Measurements from ENCODE around the gene PTK7. TPM values are rescaled to one million over a fixed set of nuclear protein-coding genes. Genes with fewer than 3 reads are reported as not detected.

The PTK7 gene
- 100 to 1,000 TPM in 4 of 7 donors, 10 to 100 TPM in 3; 65.7 to 167 (median 105) TPM for total RNA-seq
- 10 to 100 TPM; 44.4 to 79.6 TPM for polyA plus RNA-seq
- long read RNA-seq, donor 1, full-length matches to known transcripts, result 12 of 125 reads
- long read RNA-seq, donor 1, partial matches to known transcripts, result 101 of 125 reads
- long read RNA-seq, donor 1, other reads (novel, unspliced or antisense), result 12 of 125 reads
- long read RNA-seq, donor 2, full-length matches to known transcripts, result 4 of 301 reads
- long read RNA-seq, donor 2, partial matches to known transcripts, result 217 of 301 reads
- long read RNA-seq, donor 2, other reads (novel, unspliced or antisense), result 80 of 301 reads
- long read RNA-seq, donor 3, full-length matches to known transcripts, result 308 of 421 reads
- long read RNA-seq, donor 3, partial matches to known transcripts, result 88 of 421 reads
- long read RNA-seq, donor 3, other reads (novel, unspliced or antisense), result 25 of 421 reads

DNA sequence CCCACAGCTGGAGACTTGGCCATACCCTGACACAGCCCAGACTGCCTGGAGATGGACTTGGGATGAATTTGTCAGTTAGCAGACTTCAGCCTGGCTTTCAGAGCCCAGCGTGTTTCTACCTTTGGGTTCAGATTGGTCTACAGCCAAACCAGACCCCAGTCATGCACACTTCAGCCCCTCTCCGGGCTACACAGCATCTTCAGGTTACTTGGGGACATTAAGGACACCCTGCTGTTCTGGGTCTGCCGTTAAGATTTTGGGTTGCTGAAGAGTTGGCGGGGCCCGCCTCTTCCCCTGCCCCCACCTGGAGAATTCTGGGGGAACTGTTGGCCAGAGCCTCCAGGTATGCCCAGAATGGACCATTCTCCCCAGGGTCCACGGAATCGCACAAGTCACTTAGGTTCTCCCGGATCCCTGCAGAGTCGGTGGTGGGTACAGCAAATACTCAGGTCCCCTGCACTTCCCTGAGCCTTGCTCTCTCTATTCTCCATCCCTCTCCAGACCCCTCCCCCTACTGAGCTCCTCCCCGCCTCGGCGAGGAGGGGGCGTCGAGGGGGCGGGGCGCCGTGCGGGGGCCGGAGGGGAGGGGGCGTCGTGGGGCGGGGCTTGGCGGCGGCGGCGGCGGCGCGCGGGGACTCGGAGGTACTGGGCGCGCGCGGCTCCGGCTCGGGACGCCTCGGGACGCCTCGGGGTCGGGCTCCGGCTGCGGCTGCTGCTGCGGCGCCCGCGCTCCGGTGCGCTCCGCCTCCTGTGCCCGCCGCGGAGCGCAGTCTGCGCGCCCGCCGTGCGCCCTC, at the start of gene PTK7:
Gene PTK7, plus strand, starts transcription at position 645 of the 794 bp plus-strand sequence. CDS start 175 bp downstream, outside the sequence.
- Histone ChIP-seq H3K4me1 (ENCODE audit: insufficient read depth) (peaks cover 15% of the 10 kb centered on the region), H3K36me3 (no peaks in the 10 kb centered on the region), H3K27ac (peak within 1 kb of the TSS; percentile 49 to 66), H3K27me3 (no peaks in the 10 kb centered on the region), H3K4me3 (peak within 1 kb of the TSS; percentile 68), H3K9me3 (no peaks in the 10 kb centered on the region)
- intact Hi-C loops (cut with DNase I), result loop anchor here in 2 of 4 donors (5.0 to 10.0 kb wide), 2 partner anchors 46 to 49 kb away; no protein-coding TSS in a partner anchor
- DNase-seq, result peak; percentile 71 to 87 (median 85)
- 1 to 8% (median 2%) methylated on average over 8 to 60 of the region's 60 CpGs for WGBS, 3 donors
- TF ChIP-seq EP300 (IDR thresholded peaks at IDR 0.05) (no peak), POLR2A (IDR thresholded peaks at IDR 0.05) (no peak)
- TF ChIP-seq, protein P1, sequence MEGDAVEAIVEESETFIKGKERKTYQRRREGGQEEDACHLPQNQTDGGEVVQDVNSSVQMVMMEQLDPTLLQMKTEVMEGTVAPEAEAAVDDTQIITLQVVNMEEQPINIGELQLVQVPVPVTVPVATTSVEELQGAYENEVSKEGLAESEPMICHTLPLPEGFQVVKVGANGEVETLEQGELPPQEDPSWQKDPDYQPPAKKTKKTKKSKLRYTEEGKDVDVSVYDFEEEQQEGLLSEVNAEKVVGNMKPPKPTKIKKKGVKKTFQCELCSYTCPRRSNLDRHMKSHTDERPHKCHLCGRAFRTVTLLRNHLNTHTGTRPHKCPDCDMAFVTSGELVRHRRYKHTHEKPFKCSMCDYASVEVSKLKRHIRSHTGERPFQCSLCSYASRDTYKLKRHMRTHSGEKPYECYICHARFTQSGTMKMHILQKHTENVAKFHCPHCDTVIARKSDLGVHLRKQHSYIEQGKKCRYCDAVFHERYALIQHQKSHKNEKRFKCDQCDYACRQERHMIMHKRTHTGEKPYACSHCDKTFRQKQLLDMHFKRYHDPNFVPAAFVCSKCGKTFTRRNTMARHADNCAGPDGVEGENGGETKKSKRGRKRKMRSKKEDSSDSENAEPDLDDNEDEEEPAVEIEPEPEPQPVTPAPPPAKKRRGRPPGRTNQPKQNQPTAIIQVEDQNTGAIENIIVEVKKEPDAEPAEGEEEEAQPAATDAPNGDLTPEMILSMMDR (IDR thresholded peaks at IDR 0.05), result no peak

DNA sequence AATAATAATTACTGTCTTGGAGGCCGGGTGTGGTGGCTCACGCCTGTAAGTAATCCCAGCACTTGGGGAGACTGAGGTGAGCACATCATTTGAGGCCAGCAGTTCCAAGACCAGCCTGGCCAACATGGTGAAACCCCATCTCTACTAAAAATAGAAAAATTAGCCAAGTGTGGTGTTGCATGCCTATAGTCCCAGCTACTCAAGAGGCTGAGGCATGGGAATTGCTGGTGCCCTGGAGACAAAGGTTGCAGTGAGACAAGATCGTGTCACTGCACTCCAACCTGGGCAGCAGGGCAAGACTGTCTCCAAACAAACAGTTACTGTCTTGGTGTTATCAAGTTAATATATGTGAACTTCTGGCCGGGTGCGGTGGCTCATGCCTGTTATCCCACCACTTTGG, 49.7 kb upstream of the PTK7 start:
- intact Hi-C loops (cut with DNase I), result no loop called here
- Histone ChIP-seq H3K4me3 (no peak overlapping the region), H3K4me1 (ENCODE audit: insufficient read depth) (peaks cover 1% of the 10 kb centered on the region), H3K36me3 (no peaks in the 10 kb centered on the region), H3K27me3 (no peaks in the 10 kb centered on the region), H3K9me3 (no peaks in the 10 kb centered on the region), H3K27ac (no peak overlapping the region)
- TF ChIP-seq, protein P1 (IDR thresholded peaks at IDR 0.05), result no peak
- no peak for TF ChIP-seq EP300 (IDR thresholded peaks at IDR 0.05)
- no peak for TF ChIP-seq POLR2A (IDR thresholded peaks at IDR 0.05)
- 89 to 93% (median 90%) methylated on average over 5 of the region's 5 CpGs for WGBS, 3 donors
- no peak for DNase-seq

DNA sequence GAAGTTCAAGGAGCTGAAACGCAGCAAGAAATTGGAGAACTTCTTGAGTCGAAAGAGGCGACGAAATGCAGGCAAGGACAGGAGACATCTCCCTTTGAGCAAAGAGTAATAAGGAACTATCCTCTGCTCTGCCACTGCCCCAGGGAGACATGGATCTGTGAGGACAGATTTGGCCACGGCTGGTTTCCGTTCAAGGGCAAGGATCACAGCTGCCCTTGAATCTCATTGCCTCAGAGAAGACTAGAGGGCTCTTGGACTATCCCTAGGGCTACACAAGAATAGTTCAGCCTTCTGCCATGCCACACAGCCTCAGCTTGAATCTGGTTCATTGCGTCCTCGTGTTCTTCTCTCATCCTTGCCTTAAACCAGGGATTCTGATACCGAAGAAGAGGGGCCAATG, 47.0 kb upstream of the PTK7 start:
- intact Hi-C loops (cut with DNase I), result no loop called here
- no peak for DNase-seq
- TF ChIP-seq POLR2A (IDR thresholded peaks at IDR 0.05) (no peak), EP300 (IDR thresholded peaks at IDR 0.05) (no peak)
- TF ChIP-seq, protein P1 (IDR thresholded peaks at IDR 0.05), result no peak

DNA sequence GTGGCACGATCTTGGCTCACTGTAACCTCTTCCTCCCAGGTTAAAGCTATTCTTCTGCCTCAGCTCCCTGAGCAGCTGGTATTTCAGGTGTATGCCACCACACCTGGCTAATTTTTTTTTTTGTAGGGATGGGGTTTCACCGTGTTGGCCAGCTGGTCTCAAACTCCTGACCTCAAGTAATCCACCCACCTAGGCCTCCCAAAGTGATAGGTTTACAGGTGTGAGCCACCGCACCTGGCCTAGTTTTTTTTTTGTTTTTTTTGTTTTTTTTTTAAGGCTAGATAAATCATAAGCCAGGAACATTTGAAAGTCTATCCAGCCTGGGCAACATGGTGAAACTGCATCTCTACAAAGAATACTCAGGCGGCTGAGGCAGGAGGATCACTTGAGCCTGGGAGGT, 43.8 kb upstream of the PTK7 start:
- intact Hi-C loops (cut with DNase I), result no loop called here
- no peaks in the 10 kb centered on the region for H3K36me3 ChIP-seq
- H3K9me3 ChIP-seq, result no peaks in the 10 kb centered on the region
- 83 to 89% (median 86%) methylated on average over 4 of the region's 4 CpGs for WGBS, 3 donors
- H3K27ac ChIP-seq, result no peak overlapping the region
- no peak for DNase-seq
- no peaks in the 10 kb centered on the region for H3K4me1 ChIP-seq (ENCODE audit: insufficient read depth)
- TF ChIP-seq EP300 (IDR thresholded peaks at IDR 0.05), result no peak
- no peaks in the 10 kb centered on the region for H3K27me3 ChIP-seq
- H3K4me3 ChIP-seq, result no peak overlapping the region

More for the DNA sequence above, 47.0 kb upstream of the PTK7 start:
- no peak overlapping the region for H3K27ac ChIP-seq
- H3K36me3 ChIP-seq, result no peaks in the 10 kb centered on the region
- no peaks in the 10 kb centered on the region for H3K4me1 ChIP-seq (ENCODE audit: insufficient read depth)
- WGBS, 3 donors, result 79 to 85% (median 81%) methylated on average over 9 of the region's 9 CpGs
- no peak overlapping the region for H3K4me3 ChIP-seq
- no peaks in the 10 kb centered on the region for H3K9me3 ChIP-seq
- H3K27me3 ChIP-seq, result no peaks in the 10 kb centered on the region
